DMS53 treated with DMSO at 0.1 percent for 48 hours (cell line): ENCODE data around the gene PGA5.

ENCODE experiments used
- DNase-seq: peaks from one replicate; lab custom pipeline; 2025; ENCODE audit not compliant: unreplicated experiment; lab: John Stamatoyannopoulos, UW

PGA5 gene

GRCh38 chr11:61293867-61294716 is 53.1 kb downstream of the PGA5 start:
- DNase-seq: peak; percentile 60

- peak; percentile 60 for DNase-seq
These were observed 54.0 kb downstream of the PGA5 start, which contains the start of gene VWCE for GRCh38 chr11:61294717-61295595. TSS of gene VWCE (minus strand) at chr11:61295316. CDS start at chr11:61295037, 279 bp downstream.

- peak; percentile 10 for DNase-seq
These were observed 54.6 kb downstream of the PGA5 start for GRCh38 chr11:61295596-61295926.

GRCh38 chr11:61297341-61297740 is 56.4 kb downstream of the PGA5 start:
- DNase-seq: no peak

- DNase-seq: no peak
These were observed 56.8 kb downstream of the PGA5 start for GRCh38 chr11:61297746-61298145.

- DNase-seq: no peak
These were observed 57.8 kb downstream of the PGA5 start for GRCh38 chr11:61298663-61299244.
